ENCODE measurements around the gene B3GNT3.

GRCh38 chr19:17861542-17862402, 66.8 kb downstream of the B3GNT3 start:
- TF ChIP-seq EP300 (IDR thresholded peaks at IDR 0.05) (no peak), CTCF (IDR thresholded peaks at IDR 0.05) (no peak), POLR2AphosphoS5 (IDR thresholded peaks at IDR 0.05) (no peak)

Data from esophagus muscularis mucosa (tissue), 4 donors.